GM18499 (cell line): Measurements from ENCODE around the gene NOXA1.
"Not testable (repeated sequence)": the region's sequence is repeated elsewhere in the genome, so short reads cannot be mapped to it uniquely, and the experiment has no call there.

Experiments used
- ATAC-seq: cut with Tn5 transposase; IDR thresholded peaks from one replicate; pipeline ENCODE4 v1.9.1; 2021; ENCODE audit warnings: moderate number of reproducible peaks; ENCODE audit not compliant: insufficient read depth, unreplicated experiment

NOXA1 gene

GRCh38 chr9:137422604-137423513, at the start of gene NOXA1, which contains the start of gene EXD3:
Gene NOXA1 (plus strand): TSS chr9:137423393. CDS start chr9:137423530, 137 bp downstream.
Gene EXD3 (minus strand): TSS chr9:137423162. CDS start chr9:137395357, 27,805 bp downstream.
- no peak for ATAC-seq

- no peak for ATAC-seq
Observed at GRCh38 chr9:137373611-137373980, 49.6 kb upstream of the NOXA1 start.

- ATAC-seq: no peak
Observed at GRCh38 chr9:137374131-137374845, 48.9 kb upstream of the NOXA1 start.

GRCh38 chr9:137375321-137376058, 47.7 kb upstream of the NOXA1 start:
- no peak for ATAC-seq

- no peak for ATAC-seq
Observed at GRCh38 chr9:137376386-137376785, 46.8 kb upstream of the NOXA1 start.

GRCh38 chr9:137378688-137379410, 44.3 kb upstream of the NOXA1 start:
- ATAC-seq: not testable (repeated sequence)

- no peak for ATAC-seq
Observed at GRCh38 chr9:137379761-137380161, 43.4 kb upstream of the NOXA1 start.

- ATAC-seq: no peak
Observed at GRCh38 chr9:137380171-137380570, 43.0 kb upstream of the NOXA1 start.

GRCh38 chr9:137380606-137381005, 42.6 kb upstream of the NOXA1 start:
- no peak for ATAC-seq

- no peak for ATAC-seq
Observed at GRCh38 chr9:137381501-137382443, 41.4 kb upstream of the NOXA1 start.

GRCh38 chr9:137382444-137383080, 40.6 kb upstream of the NOXA1 start:
- ATAC-seq: no peak

- ATAC-seq: no peak
Observed at GRCh38 chr9:137383081-137383783, 40.0 kb upstream of the NOXA1 start.

GRCh38 chr9:137383784-137384756, 39.1 kb upstream of the NOXA1 start:
- ATAC-seq: no peak

- ATAC-seq: no peak
Observed at GRCh38 chr9:137385061-137385655, 38.0 kb upstream of the NOXA1 start.

- not testable (repeated sequence) for ATAC-seq
Observed at GRCh38 chr9:137386507-137387113, 36.6 kb upstream of the NOXA1 start.
